BLaER1 treated with 17β-estradiol and CSF1 and Interleukin-3, amounts not matched to agents 10 nM and 100 nM (cell line): Measurements from ENCODE around the gene C9orf85.
A peak's percentile ranks its signal among the peaks of the same experiment; 100 is the strongest.
"Not testable (repeated sequence)": the region's sequence is repeated elsewhere in the genome, so short reads cannot be mapped to it uniquely, and the experiment has no call there.

Experiments used
- H3K27ac ChIP-seq, 11 experiments: shearing (Covaris generic); formaldehyde crosslinking; 2 replicates each; pipeline ENCODE4 v1.8.1; 2022
- H3K27me3 ChIP-seq, 11 experiments: shearing (Covaris generic); formaldehyde crosslinking; 2 replicates each; pipeline ENCODE4 v1.8.1; 2022
- H3K36me3 ChIP-seq, 11 experiments: shearing (Covaris generic); formaldehyde crosslinking; 2 replicates each; pipeline ENCODE4 v1.8.1; 2022
- H3K4me1 ChIP-seq, 10 experiments: shearing (Covaris generic); formaldehyde crosslinking; 2 replicates each; pipeline ENCODE4 v1.8.1; 2022
- H3K4me2 ChIP-seq, 11 experiments: shearing (Covaris generic); formaldehyde crosslinking; 2 replicates each; pipeline ENCODE4 v1.8.1; 2022
- H3K4me3 ChIP-seq, 10 experiments: shearing (Covaris generic); formaldehyde crosslinking; 2 replicates each; pipeline ENCODE4 v1.8.1; 2022
- H3K9ac ChIP-seq, 11 experiments: shearing (Covaris generic); formaldehyde crosslinking; 2 replicates each; pipeline ENCODE4 v1.8.1; 2022
- H3K9me3 ChIP-seq, 11 experiments: shearing (Covaris generic); formaldehyde crosslinking; replicated peaks in 1 of 11; 2 replicates each; pipeline ENCODE4 v1.8.1; 2022
- H4K20me1 ChIP-seq, 11 experiments: shearing (Covaris generic); formaldehyde crosslinking; 2 replicates each; pipeline ENCODE4 v1.8.1; 2022
- Cebpa-rat ChIP-seq, 11 experiments: shearing (Covaris generic); IDR thresholded peaks; 2 replicates each; pipeline ENCODE4 v1.8.1; 2022

The C9orf85 gene

GRCh38 chr9:71895955-71896354 is 15.5 kb upstream of the C9orf85 start:
- H3K4me1 ChIP-seq, result peaks cover 70 to 91% (median 86%) of the 10 kb centered on the region in 10 experiments
- H3K4me2 ChIP-seq, result peak overlapping the region; percentile 80 to 99 (median 92); a peak in 20 of 22 replicates

DNA sequence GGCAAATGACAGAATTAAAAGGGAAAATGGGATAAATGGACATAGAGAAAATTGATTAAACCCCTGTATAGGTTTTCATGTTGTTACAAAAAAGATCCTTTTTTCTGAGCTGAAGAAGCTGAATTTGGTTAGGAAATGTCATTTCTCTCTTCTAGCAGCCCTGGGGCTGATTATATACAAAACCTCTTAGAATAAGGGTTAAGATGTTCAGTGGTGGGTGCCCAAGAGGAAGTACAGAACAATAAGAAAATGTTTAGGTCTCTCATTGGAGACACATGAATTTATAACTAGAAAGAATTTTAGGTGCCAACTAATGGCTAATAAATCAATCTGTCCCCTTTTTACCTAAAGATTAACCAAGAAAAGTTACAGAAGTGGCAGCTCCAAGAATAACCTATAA is 14.7 kb upstream of the C9orf85 start:
- peaks cover 0 to 83% (median 9%) of the 10 kb centered on the region in 11 experiments; a peak in 14 of 22 replicates for H4K20me1 ChIP-seq
- peak overlapping the region; percentile 24 to 99 (median 95); a peak in 21 of 22 replicates for H3K27ac ChIP-seq
- H3K9me3 ChIP-seq, result peaks cover 0 to 32% (median 20%) of the 10 kb centered on the region in 11 experiments; a peak in 16 of 22 replicates
- H3K4me3 ChIP-seq, result peak overlapping the region in 6 of 10 experiments; percentile 33 to 50 (median 40); a peak in 8 of 20 replicates
- H3K4me2 ChIP-seq, result peak overlapping the region; percentile 80 to 99 (median 92)
- TF ChIP-seq Cebpa-rat (IDR thresholded peaks at IDR 0.05), result no peak
- peaks cover 68 to 91% (median 86%) of the 10 kb centered on the region in 10 experiments for H3K4me1 ChIP-seq
- no peaks in the 10 kb centered on the region for H3K27me3 ChIP-seq
- H3K36me3 ChIP-seq, result peaks cover 0 to 45% (median 19%) of the 10 kb centered on the region in 11 experiments; a peak in 16 of 22 replicates
- H3K9ac ChIP-seq, result peak overlapping the region in 10 of 11 experiments; percentile 45 to 90 (median 80); a peak in 17 of 22 replicates

More at GRCh38 chr9:71895955-71896354, 15.5 kb upstream of the C9orf85 start:
- peaks cover 0 to 36% (median 20%) of the 10 kb centered on the region in 11 experiments; a peak in 16 of 22 replicates for H3K9me3 ChIP-seq
- peaks cover 0 to 53% (median 24%) of the 10 kb centered on the region in 11 experiments; a peak in 16 of 22 replicates for H3K36me3 ChIP-seq
- no peak for TF ChIP-seq Cebpa-rat (IDR thresholded peaks at IDR 0.05)
- no peaks in the 10 kb centered on the region for H3K27me3 ChIP-seq
- peak overlapping the region in 6 of 11 experiments; percentile 79 to 90 (median 84); a peak in 10 of 22 replicates for H3K9ac ChIP-seq
- H4K20me1 ChIP-seq, result peaks cover 0 to 80% (median 6%) of the 10 kb centered on the region in 11 experiments; a peak in 10 of 22 replicates
- peak overlapping the region in 10 of 11 experiments; percentile 69 to 99 (median 96); a peak in 19 of 22 replicates for H3K27ac ChIP-seq
- H3K4me3 ChIP-seq, result no peak overlapping the region; a peak in 1 of 20 replicates

DNA sequence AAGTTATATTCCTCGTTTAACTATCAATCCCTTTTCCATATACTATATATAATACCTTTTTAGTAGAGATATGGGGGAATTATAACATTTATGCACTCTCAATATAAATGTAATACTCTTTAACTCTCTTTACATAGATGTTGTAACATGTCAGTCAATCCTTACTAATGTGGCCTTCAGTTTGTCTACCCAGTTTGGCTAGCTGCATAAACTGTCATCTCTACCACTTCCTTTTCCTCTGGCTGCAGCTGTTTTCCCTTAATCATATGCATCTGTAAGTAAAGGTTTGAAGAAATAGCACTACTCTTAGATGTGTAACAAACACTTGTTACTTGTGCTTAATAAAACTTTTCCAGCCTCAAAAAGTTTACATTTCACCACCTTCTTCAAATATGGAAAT is 13.9 kb upstream of the C9orf85 start:
- H3K36me3 ChIP-seq, result peaks cover 0 to 38% (median 19%) of the 10 kb centered on the region in 11 experiments; a peak in 16 of 22 replicates
- H3K27me3 ChIP-seq, result no peaks in the 10 kb centered on the region
- H3K4me2 ChIP-seq, result peak overlapping the region; percentile 80 to 99 (median 92)
- peak overlapping the region in 7 of 10 experiments; percentile 33 to 50 (median 39); a peak in 8 of 20 replicates for H3K4me3 ChIP-seq
- H3K27ac ChIP-seq, result peak overlapping the region; percentile 24 to 99 (median 95); a peak in 21 of 22 replicates
- peaks cover 0 to 27% (median 20%) of the 10 kb centered on the region in 11 experiments; a peak in 15 of 22 replicates for H3K9me3 ChIP-seq
- TF ChIP-seq Cebpa-rat (IDR thresholded peaks at IDR 0.05), result peak in 1 of 11 experiments; percentile 19; a peak in 1 of 22 replicates
- H3K4me1 ChIP-seq, result peaks cover 75 to 95% (median 91%) of the 10 kb centered on the region in 10 experiments
- peaks cover 1 to 90% (median 17%) of the 10 kb centered on the region in 11 experiments; a peak in 14 of 22 replicates for H4K20me1 ChIP-seq
- H3K9ac ChIP-seq, result peak overlapping the region in 9 of 11 experiments; percentile 53 to 90 (median 81); a peak in 17 of 22 replicates

GRCh38 chr9:71898756-71899155 is 12.7 kb upstream of the C9orf85 start:
- H3K4me1 ChIP-seq, result peaks cover 83 to 96% (median 93%) of the 10 kb centered on the region in 10 experiments
- peak overlapping the region in 8 of 11 experiments; percentile 74 to 90 (median 82); a peak in 16 of 22 replicates for H3K9ac ChIP-seq
- peak overlapping the region; percentile 80 to 99 (median 92) for H3K4me2 ChIP-seq
- not testable (repeated sequence) for H3K27me3 ChIP-seq
- peak overlapping the region in 5 of 10 experiments; percentile 4 to 55 (median 8); a peak in 6 of 20 replicates for H3K4me3 ChIP-seq
- peak overlapping the region in 10 of 11 experiments; percentile 69 to 99 (median 96); a peak in 19 of 22 replicates for H3K27ac ChIP-seq
- peaks cover 0 to 16% (median 10%) of the 10 kb centered on the region in 11 experiments; a peak in 15 of 22 replicates for H3K9me3 ChIP-seq
- peaks cover 0 to 27% (median 10%) of the 10 kb centered on the region in 11 experiments; a peak in 13 of 22 replicates for H3K36me3 ChIP-seq
- H4K20me1 ChIP-seq, result peaks cover 11 to 94% (median 27%) of the 10 kb centered on the region in 11 experiments; a peak in 19 of 22 replicates

GRCh38 chr9:71901695-71902597 is 9.5 kb upstream of the C9orf85 start:
- Histone ChIP-seq H3K4me1 (peaks cover 81 to 100% (median 97%) of the 10 kb centered on the region in 10 experiments), H3K4me3 (peak overlapping the region in 7 of 10 experiments; percentile 38 to 55 (median 47); a peak in 9 of 20 replicates)

DNA sequence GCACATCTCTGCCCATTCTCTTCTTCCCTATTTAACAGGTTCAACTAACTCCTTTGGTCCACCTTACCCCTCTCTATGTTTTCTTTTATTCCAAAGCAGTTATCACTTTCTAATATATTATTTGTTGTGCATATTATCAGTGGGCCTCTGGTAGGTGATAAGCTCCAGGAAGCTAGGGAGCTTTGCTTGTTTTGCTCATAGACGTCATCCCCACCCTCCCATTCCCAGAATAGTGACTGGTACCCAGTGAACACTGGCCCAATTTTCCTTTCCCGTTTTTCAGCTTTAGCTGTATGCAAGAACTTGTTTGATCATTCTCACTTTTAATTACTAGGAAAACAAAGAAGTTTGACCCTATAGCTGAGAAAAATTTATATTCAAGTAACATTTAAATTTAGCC is 7.4 kb upstream of the C9orf85 start:
- peak overlapping the region in 4 of 11 experiments; percentile 18 to 90 (median 38); a peak in 2 of 22 replicates for H3K9ac ChIP-seq
- peaks cover 74 to 93% (median 87%) of the 10 kb centered on the region in 10 experiments for H3K4me1 ChIP-seq
- peak overlapping the region; percentile 27 to 99 (median 88); a peak in 20 of 22 replicates for H3K4me2 ChIP-seq
- H3K27me3 ChIP-seq, result no peaks in the 10 kb centered on the region
- peak overlapping the region in 3 of 11 experiments; percentile 2 to 99 (median 98); a peak in 2 of 22 replicates for H3K27ac ChIP-seq
- H4K20me1 ChIP-seq, result peaks cover 55 to 99% (median 81%) of the 10 kb centered on the region in 11 experiments; a peak in 21 of 22 replicates
- no peaks in the 10 kb centered on the region for H3K9me3 ChIP-seq
- H3K4me3 ChIP-seq, result peak overlapping the region in 2 of 10 experiments; percentile 4 to 45; a peak in 1 of 20 replicates
- TF ChIP-seq Cebpa-rat (IDR thresholded peaks at IDR 0.05), result no peak
- H3K36me3 ChIP-seq, result peaks cover 4 to 22% (median 17%) of the 10 kb centered on the region in 11 experiments; a peak in 17 of 22 replicates

More at GRCh38 chr9:71901695-71902597, 9.5 kb upstream of the C9orf85 start:
- peak overlapping the region in 10 of 11 experiments; percentile 50 to 99 (median 96); a peak in 20 of 22 replicates for H3K27ac ChIP-seq
- H3K4me2 ChIP-seq, result peak overlapping the region; percentile 80 to 99 (median 92)
- no peaks in the 10 kb centered on the region for H3K9me3 ChIP-seq
- TF ChIP-seq Cebpa-rat (IDR thresholded peaks at IDR 0.05), result no peak
- H3K9ac ChIP-seq, result peak overlapping the region; percentile 13 to 90 (median 80); a peak in 19 of 22 replicates
- H3K36me3 ChIP-seq, result peaks cover 4 to 29% (median 17%) of the 10 kb centered on the region in 11 experiments; a peak in 17 of 22 replicates
- peaks cover 41 to 99% (median 59%) of the 10 kb centered on the region in 11 experiments; a peak in 21 of 22 replicates for H4K20me1 ChIP-seq
- no peaks in the 10 kb centered on the region for H3K27me3 ChIP-seq

- H3K4me2 ChIP-seq, result peak overlapping the region; percentile 78 to 99 (median 93)
- peak overlapping the region; percentile 90 to 100 (median 97) for H3K9ac ChIP-seq
- peaks cover 52 to 88% (median 78%) of the 10 kb centered on the region in 11 experiments; a peak in 21 of 22 replicates for H4K20me1 ChIP-seq
- H3K9me3 ChIP-seq, result no peaks in the 10 kb centered on the region
- peak overlapping the region; percentile 88 to 99 (median 95); a peak in 21 of 22 replicates for H3K27ac ChIP-seq
- peaks cover 49 to 63% (median 61%) of the 10 kb centered on the region in 10 experiments for H3K4me1 ChIP-seq
- peaks cover 4 to 22% (median 17%) of the 10 kb centered on the region in 11 experiments; a peak in 17 of 22 replicates for H3K36me3 ChIP-seq
- peak overlapping the region; percentile 82 to 100 (median 92) for H3K4me3 ChIP-seq
- TF ChIP-seq Cebpa-rat (IDR thresholded peaks at IDR 0.05), result no peak
- no peaks in the 10 kb centered on the region for H3K27me3 ChIP-seq
These were observed 2.6 kb upstream of the C9orf85 start for GRCh38 chr9:71908825-71909224.
